ENCODE measurements around the gene MYBPHL. TPM values are rescaled to one million over a fixed set of nuclear protein-coding genes. Genes with fewer than 3 reads are reported as not detected.

Gene MYBPHL
- total RNA-seq, 1 donor from 2014 or later = not detected

DNA sequence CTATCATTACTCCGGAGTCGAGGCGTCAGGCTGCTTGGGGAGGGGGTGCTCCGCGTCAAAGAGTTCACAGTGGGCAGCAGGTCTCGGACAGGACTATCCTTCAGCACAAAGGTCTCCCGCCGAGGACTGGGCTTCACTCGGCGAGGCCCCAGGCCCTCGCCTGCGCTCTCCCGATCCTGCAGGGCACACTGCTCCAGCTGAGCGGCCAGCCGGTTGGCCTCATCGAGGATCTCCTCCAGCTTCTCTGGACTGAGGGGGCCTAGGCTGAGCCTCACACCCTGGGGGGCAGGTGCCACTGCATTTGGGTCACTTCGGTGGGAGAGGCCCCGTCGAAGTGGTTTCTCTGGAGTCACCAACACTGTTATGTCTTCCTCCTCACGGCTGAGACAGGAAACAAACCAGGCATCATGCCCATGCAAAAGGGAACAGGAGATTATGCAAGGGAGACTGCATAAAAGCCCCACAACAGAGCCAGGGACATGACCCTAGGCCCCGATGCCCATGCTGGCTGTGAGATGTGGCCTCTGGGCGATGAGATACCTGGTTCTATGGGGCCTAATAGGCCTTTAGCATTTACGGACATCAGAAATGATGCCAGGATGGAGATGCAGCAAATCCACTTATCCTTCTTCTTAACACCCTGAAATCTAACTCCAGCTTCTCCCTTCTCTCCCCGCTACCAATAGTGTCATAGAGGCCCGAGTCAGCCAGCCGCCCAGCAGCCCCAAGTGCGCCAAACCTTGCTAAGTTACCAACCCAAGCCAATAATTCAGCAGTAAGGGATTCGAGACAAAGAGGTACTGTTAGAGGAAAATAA is 24.9 kb downstream of the MYBPHL start:
- no peak for DNase-seq (ENCODE audit: low read depth in 2 of 2)

DNA sequence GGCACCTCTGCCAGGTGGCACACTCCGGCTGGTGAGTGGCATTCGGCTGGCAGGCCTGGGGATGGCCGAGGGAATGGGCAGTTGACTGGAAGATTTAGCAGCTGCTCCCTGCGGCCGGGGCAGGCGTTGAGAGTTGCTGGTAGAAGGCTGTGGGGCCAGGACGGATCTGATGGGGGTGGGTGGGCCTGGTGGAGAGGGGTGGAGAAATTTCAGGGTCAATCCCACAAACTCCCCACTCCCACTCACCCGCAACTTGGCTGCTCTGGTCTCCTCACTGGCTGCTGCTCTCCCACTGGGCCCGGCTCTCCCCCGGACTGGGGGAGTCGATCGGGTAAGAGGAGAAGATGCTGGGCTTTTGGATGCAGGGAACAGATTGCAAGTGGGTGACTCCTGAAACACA is 25.9 kb downstream of the MYBPHL start:
- no peak for DNase-seq (ENCODE audit: low read depth in 2 of 2)

DNA sequence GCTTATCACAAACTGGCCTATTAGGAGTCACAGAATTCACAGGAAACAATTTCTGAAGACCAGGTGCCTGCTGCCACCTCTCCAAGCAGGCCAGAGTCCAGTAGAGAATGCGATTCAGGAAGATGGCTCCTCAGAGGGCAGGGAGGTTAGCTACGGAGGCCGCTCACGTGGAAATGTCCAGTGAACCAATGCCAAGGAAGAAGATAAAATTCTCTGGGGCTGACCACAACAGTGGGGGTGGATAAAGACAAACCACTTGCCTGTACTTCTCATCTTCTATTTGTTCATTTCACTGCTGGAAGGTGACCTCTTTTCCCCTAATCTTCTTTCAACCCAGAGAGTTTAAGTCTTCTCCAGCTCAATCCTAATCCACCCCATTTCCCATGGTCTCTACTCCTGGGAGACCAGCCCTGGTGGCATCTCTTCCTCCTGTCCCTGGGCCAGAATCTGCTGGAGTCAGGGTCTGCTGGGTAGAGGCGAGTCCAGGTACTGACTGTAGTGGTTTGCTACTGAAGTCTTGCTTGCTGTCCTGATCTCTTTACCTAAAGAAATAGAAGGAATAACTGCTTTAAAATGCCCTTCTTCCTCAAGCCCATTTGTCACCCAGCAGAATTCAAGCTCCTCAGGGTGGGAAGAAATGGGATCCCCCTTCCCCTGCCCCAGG is 27.1 kb downstream of the MYBPHL start:
- DNase-seq (ENCODE audit: low read depth in 2 of 2) = no peak

DNA sequence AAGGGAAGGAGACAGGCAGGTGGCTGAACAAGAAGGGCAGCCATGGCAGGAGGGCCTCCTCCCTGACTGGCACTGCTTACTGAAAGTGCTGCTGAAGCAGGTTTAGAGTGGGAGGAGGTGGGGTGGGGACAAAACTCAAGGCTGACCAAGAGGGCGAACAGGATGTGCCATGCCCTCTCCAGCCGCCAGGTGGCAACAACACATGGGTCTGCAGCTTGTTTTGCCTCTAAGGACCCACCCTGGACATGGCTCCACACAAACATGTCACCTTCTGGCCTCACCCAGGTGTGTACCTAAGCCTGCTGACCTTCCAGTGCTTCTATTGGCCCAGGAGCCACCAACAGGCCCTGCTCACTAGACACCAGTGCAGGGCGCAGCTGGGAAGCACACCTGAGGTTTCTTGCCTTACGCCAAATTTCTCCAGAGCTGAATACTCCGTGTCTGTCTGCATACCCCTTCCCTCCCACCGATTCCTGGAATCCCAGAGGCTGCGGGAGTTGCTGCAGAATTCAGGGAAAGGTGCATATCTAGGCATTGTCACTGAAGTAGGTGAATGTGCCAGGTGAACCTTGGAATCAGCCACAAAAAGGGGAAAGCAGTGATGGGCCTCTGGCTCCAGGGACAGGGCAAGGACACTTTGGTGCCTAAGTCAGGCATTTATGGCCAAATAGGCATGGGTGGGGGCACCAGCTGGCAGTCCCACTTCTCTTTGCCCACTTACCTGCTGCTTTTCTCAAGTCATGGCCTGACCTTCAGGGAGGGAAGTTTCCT is 29.2 kb downstream of the MYBPHL start:
- peak; percentile 73 for DNase-seq (ENCODE audit: low read depth in 2 of 2)

DNA sequence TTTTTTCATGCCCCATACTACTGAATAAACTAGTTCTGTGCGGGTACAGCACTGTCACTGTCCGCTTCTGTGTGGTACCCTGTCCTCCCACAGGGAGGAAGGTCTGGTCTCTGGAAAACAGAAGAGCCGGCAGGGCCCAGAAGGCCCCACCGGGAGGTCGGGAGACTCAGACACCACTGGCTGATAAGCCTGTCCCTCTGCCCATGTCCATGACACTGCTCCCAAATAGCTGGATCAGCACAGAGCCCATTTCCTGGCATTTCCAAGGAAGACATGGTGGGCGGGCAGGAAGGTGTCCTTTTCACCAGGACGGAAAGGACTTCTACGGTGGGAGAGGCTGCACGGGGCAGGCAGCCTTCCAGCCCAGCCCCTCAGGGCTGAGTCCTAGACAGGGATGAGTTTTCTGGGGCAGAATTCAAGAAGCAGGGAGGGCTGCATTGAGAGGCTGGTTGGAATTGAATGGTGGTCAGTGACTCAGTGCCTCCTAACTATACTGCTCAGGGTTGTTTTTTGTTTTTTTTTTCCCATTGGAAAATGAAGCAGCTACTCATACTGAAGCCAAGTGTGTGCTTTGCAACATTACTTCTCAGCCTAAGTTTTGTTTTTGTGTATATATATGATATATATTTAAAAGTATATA is 31.0 kb downstream of the MYBPHL start:
- DNase-seq (ENCODE audit: low read depth in 2 of 2) = no peak

DNA sequence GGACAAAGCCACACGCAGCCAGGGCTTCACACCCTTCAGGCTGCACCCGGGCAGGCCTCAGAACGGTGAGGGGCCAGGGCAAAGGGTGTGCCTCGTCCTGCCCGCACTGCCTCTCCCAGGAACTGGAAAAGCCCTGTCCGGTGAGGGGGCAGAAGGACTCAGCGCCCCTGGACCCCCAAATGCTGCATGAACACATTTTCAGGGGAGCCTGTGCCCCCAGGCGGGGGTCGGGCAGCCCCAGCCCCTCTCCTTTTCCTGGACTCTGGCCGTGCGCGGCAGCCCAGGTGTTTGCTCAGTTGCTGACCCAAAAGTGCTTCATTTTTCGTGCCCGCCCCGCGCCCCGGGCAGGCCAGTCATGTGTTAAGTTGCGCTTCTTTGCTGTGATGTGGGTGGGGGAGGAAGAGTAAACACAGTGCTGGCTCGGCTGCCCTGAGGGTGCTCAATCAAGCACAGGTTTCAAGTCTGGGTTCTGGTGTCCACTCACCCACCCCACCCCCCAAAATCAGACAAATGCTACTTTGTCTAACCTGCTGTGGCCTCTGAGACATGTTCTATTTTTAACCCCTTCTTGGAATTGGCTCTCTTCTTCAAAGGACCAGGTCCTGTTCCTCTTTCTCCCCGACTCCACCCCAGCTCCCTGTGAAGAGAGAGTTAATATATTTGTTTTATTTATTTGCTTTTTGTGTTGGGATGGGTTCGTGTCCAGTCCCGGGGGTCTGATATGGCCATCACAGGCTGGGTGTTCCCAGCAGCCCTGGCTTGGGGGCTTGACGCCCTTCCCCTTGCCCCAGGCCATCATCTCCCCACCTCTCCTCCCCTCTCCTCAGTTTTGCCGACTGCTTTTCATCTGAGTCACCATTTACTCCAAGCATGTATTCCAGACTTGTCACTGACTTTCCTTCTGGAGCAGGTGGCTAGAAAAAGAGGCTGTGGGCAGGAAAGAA is 32.0 kb downstream of the MYBPHL start:
- no peak for DNase-seq (ENCODE audit: low read depth in 2 of 2)

DNA sequence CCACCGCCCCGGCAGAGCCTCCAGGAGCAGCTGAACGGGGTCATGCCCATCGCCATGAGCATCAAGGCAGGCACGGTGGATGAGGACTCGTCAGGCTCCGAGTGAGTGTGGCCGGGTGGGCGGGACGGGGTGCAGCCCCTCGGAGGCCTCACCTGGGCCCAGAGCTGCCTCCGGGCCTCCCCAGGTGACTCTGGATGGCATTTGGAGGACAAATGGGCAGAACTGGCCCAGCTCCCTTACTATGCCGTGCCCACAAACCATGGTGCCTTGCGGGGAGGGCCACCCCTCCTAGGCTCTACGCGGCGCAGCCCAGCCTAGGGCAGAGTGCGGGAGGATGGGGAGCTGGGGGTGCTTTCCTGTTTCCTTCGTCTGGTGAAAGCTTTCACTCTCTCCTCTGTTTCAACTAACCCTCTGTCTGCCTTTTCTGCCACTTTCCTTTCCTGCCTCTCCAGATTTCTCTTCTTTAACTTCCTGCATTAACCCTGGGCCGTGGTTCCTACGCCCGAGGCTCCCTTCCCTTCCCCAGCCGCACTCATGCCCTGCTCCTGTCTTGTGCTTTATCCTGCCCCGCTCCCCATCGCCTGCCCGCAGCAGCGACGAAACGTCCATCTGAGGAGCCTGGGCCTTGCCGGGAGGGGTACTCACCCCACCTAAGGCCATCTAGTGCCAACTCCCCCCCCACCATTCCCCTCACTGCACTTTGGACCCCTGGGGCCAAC is 33.1 kb downstream of the MYBPHL start:
- DNase-seq (ENCODE audit: low read depth in 2 of 2) = no peak

DNA sequence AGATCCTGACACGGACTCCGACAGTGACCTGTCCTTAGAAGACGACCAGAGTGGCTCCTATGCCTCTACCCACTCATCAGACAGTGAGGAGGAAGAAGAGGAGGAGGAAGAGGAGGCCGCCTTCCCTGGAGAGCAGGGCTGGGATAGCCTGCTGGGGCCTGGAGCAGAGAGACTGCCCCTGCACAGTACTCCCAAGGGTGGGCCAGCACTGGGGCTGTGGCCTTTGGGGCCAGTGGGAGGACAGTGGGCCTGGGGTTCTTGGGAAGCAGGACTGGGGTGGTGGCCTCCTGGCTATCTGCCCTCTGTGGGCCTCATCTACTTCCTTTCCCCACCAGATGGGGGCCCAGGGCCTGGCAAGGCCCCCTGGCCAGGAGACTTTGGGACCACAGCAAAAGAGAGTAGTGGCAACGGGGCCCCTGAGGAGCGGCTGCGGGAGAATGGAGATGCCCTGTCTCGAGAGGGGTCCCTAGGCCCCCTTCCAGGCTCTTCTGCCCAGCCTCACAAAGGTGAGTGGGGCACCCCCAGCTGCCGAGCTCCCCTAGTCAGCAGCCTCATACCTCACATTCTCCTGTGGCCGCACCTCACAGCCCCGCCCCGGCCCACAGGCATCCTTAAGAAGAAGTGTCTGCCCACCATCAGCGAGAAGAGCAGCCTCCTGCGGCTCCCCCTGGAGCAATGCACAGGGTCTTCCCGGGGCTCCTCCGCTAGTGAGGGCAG is 33.8 kb downstream of the MYBPHL start:
- no peak for DNase-seq (ENCODE audit: low read depth in 2 of 2)

DNA sequence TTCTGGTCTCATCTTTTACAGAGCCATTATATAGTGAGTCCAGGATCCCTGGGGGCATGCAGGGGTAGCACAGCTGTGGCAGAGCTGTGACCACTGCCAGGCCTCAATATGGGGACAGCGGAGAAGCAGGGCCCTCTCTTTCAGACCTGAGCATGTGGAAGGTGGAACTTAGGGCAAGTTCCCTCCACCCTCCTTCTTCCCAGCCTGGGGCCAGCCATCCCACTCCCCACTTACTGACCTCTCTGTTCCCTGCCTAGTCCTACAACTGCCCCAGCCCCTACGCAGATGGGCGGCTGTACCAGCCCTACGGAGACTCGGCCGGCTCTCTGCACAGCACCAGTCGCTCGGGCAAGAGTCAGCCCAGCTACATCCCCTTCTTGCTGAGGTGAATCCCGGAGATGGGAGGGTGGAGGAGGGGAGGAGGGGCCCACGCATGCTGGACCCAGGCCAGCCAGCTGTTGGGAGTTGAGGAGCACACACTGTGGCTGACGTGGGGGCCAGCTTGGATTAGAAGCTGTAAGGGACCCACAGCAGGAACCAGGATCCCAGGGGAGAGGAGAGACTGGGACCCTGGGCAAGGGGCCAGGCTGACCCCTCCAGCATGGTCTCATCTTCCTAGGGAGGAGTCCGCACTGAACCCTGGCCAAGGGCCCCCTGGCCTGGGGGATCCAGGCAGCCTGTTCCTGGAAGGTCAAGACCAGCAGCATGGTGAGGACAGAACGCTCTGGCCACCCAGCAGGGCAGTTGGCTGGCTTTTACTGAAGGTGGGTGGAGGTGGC is 34.6 kb downstream of the MYBPHL start:
- no peak for DNase-seq (ENCODE audit: low read depth in 2 of 2)

DNA sequence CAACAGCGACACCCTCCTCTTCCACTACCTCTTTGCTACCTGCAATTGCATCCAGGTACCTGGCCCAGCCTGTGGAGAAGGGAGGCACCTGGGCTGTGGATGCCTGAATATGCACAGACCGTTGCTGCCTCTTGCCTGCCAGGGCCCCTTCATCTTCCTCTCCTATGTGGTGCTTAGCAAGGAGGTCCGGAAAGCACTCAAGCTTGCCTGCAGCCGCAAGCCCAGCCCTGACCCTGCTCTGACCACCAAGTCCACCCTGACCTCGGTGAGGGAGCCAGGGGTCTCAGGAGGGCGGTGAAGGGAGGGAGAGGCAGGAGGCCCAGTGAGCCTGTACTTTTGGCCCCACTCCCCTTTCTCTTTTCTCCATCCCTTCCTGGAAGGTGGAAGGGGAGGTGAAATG is 35.4 kb downstream of the MYBPHL start:
- DNase-seq (ENCODE audit: low read depth in 2 of 2) = no peak

DNA sequence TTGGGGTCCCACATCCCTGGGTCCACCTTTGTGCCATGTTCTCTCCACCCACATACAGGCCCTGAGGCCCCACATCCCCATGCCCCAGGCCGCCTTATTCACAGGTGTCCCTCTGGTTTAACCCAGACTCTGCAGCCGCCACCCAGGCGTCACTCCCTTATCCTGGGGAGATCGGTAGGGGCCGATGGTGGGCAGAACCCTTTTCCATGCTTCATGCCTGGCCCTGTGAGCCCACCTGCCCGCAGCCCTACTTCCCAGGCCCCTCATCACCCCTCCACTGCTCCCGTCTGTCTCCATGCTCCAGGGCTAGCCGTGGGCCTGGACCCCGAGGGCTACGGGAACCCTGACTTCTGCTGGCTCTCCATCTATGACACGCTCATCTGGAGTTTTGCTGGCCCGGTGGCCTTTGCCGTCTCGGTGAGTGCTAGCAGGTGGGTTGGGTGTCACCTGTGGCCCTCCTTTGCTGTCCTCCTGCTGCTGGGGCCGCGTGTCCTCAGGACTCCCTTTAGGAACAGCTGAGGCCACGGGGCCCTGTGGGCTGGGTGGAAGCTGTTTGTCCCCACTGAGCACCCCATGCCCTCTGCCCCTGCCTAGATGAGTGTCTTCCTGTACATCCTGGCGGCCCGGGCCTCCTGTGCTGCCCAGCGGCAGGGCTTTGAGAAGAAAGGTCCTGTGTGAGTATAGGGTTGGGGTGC is 36.0 kb downstream of the MYBPHL start:
- DNase-seq (ENCODE audit: low read depth in 2 of 2) = no peak

DNA sequence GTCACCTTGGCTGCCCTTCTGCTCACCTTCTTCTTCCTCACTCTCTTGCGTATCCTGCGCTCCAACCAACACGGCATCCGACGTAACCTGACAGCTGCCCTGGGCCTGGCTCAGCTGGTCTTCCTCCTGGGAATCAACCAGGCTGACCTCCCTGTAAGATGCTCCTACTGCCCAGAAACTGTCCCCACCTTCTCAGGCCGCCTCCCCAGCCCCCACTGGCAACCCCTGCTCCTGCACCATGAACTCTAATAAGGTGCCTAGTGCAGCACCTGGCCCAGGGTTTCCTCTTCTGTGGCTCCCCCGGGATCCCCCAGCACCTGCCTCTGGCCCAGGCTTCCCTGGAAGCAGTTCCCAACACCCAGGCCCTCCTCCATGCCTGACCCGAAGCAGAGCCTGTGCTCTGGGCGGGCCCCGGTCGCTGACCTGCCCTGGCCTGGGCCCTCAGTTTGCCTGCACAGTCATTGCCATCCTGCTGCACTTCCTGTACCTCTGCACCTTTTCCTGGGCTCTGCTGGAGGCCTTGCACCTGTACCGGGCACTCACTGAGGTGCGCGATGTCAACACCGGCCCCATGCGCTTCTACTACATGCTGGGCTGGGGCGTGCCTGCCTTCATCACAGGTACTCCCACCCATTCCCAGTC is 36.7 kb downstream of the MYBPHL start:
- DNase-seq (ENCODE audit: low read depth in 2 of 2) = no peak

DNA sequence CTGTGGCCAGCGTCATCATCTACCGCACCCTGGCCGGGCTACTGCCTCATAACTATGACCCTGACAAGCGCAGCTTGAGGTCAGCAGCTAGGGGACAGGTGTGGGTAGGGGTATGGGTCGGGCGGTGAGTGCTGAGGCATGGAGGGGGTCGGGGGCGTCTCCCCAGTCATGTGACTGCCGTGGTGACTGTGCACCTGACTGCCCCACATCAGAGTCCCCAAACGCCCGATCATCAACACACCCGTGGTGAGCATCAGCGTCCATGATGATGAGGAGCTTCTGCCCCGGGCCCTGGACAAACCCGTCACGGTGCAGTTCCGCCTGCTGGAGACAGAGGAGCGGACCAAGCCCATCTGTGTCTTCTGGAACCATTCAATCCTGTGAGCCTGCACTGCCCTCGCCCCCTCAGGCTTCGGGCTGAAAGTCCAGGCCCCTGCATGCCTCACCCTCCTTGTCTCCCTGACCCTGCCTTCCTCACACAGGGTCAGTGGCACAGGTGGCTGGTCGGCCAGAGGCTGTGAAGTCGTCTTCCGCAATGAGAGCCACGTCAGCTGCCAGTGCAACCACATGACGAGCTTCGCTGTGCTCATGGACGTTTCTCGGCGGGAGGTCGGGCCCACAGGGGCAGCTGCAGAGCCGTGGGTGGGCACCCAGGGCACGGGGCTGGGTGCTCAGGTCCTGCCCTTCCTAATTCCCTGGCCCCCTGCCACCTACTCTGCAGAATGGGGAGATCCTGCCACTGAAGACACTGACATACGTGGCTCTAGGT is 37.4 kb downstream of the MYBPHL start:
- no peak for DNase-seq (ENCODE audit: low read depth in 2 of 2)

DNA sequence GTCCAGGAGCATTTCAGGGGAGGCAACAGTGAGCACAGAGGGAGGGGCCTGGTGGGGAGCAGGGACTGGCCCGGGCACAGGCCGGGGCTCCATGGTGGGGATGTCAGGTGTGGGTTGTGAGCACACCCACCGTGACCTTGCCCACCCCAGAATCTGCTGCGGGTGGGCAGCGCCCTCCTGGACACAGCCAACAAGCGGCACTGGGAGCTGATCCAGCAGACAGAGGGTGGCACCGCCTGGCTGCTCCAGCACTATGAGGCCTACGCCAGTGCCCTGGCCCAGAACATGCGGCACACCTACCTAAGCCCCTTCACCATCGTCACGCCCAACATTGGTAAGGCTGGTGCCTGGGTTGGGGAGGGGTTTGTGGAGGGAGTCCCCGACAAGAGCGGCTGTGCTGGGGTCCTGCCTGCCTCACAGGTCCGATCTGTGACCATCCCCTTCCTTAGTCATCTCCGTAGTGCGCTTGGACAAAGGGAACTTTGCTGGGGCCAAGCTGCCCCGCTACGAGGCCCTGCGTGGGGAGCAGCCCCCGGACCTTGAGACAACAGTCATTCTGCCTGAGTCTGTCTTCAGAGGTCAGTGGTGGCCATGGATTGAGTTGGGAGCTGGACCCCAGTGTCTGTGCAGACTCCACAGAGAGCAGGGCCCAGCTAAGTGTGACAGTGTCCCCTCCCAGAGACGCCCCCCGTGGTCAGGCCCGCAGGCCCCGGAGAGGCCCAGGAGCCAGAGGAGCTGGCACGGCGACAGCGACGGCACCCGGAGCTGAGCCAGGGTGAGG is 38.2 kb downstream of the MYBPHL start:
- DNase-seq (ENCODE audit: low read depth in 2 of 2) = no peak

DNA sequence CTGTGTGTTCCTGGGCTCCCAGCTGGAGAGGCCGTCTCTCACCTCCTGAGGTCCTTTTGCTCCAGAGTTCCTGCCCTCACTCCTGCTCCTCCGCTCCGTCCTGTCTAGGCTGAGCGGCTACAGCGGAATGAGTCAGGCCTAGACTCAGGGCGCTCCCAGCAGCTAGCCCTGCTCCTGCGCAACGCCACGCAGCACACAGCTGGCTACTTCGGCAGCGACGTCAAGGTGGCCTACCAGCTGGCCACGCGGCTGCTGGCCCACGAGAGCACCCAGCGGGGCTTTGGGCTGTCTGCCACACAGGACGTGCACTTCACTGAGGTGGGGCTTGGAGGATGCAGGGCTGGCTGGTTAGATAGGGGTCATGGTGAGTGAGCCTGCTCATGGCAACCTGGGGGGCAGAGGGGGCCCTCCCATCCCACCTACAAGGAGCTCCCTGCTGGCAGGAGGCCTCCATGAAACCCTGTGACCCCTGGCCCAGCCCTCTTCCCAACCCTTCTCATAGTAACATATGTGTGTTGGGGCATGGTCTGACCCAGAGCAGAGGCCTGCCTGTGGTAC is 39.0 kb downstream of the MYBPHL start:
- DNase-seq (ENCODE audit: low read depth in 2 of 2) = no peak

DNA sequence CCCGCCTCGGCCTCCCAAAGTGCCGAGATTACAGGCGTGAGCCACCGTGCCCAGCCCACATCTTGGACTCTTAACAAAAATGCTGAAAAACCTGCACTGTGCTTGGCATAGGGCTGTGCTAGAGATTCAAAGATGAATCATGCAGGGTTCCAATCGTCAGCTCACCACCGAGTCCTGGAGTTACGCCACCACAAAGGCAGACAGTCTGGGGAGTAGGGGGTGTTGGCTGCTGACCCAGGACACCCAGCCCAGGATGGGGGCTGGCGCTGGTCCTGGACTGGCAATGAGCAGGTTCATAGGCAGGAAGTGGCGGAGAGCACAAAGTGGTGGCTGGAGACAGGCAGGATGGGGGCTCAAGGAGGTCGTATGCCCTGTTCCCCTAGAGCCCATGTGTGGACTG is 39.8 kb downstream of the MYBPHL start:
- DNase-seq (ENCODE audit: low read depth in 2 of 2) = no peak

Measured in lung microvascular endothelial cell (primary cell).